NOMO-1 (cell line): Measurements from ENCODE around the gene PRR18.

Source experiments
- DNase-seq, 2 experiments: peaks; one replicate each; lab custom pipeline; 2025; ENCODE audit not compliant: unreplicated experiment in 2 of 2; lab: John Stamatoyannopoulos, UW

PRR18 gene

DNA sequence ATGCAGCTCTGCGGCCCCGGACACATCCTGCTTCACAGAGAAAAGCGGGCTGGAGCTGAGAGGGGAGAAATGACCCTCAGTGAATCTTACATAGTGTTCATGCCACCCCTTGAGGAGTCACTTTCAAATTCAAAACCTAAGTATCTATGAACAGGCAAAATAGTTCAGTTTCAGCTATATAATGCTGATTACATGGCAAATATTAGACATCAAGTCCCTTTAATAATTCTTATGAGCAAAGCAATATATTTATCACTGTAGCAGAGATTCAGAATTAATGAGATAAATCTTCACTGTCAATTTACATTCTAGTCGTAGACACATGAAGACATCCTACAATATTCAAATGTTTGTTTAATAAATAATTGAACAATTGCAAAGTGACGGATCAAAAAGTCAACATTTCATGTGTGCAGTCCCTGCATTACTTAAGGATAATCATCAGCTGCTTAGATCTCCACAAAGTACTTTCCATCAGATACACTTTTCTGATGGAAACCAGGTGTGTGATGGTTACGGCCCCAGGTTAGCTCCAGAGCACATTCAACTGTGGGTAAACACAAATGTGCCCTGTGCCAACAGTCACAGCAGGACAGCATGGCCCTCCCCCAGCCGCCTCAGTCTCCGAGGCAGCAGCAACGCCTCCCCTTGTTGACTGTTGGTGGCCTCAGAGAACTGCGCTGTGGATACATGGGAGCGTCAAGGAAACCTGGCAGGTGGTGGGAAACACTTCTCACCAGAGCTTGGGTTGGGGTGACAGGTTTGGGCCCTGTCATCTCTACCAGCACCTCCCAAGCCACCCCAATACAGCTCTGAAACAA is 787 bp upstream of the PRR18 start:
- no peak for DNase-seq

DNA sequence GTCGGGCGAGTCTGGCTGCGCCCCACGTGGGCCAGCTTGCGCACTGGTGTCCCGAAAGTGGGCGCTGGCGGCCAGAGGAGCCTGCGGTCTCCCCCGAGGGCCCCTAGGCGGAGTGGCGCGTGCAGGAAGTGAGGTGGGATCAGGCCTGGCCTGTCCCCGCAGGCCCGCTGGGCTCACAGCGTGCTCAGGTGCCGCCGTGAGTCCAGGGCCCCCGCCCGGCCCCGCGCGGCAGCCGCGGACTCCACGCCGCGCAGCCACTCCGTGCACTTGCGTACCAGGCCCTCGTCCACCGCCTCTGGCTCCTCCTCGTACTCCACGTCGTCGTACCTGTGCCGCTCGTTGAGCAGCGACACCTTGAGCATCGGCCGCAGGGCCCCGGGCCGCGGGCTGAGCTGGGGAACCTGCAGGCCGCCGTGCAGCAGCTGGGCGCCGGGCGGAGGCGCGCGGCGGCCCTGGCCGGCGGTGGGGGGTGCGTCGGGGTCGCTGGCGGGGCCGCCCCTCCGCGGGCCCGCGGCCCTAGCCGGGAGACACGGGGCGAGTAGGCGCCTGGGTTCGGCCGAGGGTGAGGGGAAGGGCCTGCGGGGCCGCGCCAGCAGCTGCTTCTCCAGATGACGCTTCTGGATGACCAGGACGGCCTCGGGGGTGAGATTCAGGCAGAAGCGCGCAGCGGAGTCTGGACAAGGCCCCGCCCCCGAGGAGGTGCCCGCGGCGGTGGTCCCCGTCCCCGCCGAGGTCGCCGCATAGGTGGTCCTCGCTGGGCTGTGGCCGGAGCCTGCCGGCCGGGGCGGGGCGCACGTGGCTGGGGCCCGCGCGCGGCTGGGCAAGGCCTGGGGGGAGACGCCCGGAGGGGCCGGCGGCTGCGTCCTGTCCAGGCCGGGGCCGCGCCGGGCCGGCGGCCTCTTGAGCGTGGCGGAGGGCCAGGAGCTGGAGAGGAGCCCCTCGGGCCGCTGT is 835 bp downstream of the PRR18 start:
- no peak for DNase-seq

DNA sequence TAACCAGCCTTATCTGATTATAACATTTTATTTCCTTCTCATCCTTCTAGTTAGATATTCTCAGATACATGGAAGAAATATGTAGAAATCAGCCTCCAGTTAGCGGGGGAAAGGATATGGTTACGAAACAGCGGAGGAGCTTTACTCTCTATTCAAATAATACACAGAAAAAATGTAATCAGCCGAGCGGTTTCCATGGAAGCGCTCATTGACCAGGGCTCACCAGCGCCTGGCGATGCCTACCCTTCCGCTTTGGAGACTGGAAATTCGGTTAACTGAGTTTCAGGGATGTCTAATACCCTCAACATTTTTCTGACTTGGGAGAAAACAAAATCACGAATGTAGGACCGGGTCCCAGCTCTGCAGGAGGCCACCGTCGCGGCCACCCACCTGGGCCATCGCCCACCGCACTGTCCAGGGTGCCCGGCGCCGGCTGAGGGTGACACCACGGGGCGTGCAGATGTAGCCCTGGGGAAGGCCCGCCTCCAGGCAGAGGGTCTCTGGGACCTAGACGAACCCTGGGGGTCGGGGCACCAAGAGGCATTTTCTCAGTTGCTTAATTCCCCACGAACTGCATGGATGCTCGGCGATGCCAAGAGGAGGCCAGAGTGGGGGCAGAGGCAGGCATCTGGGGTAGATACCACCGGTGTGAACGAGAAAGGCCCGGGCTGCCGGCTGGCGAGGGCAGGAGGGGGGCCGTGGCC is 1.7 kb downstream of the PRR18 start:
- no peak for DNase-seq

DNA sequence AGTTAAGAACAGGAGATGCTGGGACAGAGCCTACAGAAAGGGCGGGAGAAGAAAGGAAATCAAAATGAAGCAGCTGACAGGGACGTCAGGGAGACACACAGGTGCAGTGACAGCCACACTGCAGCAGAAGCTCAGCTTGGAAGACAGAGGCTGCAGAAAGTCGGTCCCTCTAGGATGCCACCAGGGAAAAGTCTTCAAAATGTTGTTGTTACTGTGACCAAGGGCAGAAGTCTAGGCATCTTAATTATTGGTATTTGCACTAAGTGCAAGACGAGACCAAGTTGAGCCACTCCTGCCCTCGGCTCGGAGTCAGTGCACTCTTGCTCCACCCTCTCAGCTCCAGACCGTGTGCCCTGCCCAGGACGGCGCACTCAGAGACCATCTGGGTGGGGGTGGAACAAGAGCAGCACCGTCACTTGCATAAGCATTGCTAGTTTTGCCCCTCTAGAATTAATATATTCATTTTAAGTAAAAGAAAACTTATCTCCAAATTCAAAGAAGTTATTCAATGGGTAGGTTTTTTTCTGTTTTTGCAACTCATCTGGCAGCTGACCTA is 2.6 kb downstream of the PRR18 start:
- DNase-seq, result no peak

DNA sequence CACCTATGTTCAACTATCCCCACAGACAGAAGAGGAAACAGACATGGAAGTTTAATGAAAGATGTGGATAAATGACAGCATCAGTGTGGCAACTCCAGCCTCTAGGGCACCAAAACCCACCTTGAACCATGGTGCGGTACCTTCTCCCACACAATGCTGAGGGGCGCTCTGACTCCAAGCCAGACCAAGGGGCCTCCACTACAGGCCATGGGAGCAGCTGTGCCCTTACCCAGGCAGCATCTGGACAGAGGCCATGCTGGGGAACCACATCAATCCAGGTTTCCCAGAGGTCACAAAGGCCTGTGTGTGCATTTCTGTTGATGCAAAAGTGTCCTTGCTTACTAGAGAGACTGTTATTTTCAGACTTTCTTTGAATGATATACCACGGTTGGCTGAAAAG is 4.1 kb downstream of the PRR18 start:
- no peak for DNase-seq

DNA sequence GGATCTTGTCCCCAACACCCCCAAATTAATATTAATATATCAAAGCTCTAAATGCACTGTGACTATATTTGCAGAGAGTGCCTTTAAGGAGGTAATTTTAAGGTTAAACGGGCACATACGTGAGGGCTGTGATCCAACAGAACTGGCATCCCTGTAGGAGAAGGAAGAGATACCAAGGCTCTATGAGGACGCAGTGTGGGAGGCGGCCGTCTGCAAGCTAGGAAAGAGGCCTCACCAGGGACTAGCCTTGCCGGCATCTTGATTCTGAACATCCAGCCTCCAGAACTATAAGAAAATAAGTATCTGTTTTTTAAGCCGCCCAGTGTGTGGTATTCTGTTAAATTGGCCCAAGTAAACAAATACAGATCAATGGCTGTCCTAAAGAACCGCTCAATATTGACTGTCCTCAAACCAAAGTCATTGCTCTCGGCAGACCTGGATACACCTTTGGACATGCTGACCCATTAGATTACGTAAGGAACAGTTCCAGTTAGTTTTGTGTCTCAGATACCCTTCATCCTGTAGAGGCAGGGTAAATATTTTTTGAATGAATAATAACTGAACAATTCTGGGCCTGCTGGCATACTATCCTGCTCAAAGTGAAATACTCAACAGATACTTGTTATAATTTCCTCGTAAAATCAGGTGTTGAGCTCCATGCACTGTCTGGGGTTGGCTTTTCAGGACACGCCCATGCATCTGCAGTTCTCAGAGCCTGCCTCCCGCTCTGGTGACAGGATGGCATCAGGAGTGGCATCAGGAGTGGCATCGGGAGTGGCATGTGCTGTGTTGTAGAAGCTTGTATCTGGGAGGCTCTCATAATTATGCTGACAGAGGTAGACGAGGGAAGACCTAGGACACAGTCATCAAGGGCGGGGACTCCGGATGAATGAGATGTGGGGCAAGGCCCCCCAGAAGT is 6.3 kb downstream of the PRR18 start:
- no peak for DNase-seq

DNA sequence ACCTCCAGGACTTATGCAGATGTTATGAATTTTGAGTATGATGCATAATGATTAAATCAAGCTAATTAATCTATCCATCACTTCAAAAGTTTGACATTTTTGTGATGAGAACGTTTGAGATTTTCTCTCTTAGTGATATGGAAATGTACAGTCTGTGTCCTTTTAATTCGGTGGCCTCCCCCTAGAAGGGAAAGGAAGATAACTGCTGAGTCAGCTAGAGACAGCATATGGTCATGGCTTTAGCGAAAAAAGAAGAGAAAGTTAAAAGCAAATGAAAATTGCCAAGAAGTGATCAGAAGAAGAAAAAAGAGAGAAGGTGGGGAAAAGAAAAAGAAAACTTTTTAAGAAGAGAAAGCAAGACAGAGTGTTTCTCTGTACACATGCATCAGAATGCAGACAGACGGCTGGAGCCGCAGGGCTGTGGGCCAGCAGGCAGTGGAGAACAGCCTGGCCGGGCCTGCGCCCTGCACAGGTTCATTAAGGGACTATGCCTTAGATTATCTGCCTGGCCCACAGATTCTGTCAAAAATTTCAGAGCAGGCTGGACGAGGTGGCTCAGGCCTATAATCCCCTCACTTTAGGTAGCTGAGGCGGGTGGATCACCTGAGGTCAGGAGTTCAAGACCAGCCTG is 7.7 kb downstream of the PRR18 start:
- DNase-seq, result no peak

DNA sequence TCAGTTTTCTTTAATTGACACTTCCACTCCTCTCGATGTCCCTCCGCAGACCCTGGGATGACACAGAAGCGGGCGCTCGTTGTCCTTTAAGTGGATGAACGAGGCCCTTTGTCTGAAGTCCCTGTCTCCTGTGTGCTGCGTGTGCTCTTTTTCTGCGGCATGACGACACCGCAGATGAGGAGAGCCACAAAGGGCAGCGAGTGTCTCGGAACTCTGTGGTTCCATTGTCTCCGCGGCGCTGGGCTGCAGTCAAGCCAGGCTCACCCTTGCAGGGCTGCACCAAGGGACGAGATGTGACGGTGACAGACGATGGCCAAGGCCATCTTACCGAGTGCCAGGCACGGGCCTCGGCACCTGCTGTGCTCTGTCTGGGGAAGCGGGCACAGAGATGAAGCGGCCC is 10.6 kb downstream of the PRR18 start:
- DNase-seq, result no peak

DNA sequence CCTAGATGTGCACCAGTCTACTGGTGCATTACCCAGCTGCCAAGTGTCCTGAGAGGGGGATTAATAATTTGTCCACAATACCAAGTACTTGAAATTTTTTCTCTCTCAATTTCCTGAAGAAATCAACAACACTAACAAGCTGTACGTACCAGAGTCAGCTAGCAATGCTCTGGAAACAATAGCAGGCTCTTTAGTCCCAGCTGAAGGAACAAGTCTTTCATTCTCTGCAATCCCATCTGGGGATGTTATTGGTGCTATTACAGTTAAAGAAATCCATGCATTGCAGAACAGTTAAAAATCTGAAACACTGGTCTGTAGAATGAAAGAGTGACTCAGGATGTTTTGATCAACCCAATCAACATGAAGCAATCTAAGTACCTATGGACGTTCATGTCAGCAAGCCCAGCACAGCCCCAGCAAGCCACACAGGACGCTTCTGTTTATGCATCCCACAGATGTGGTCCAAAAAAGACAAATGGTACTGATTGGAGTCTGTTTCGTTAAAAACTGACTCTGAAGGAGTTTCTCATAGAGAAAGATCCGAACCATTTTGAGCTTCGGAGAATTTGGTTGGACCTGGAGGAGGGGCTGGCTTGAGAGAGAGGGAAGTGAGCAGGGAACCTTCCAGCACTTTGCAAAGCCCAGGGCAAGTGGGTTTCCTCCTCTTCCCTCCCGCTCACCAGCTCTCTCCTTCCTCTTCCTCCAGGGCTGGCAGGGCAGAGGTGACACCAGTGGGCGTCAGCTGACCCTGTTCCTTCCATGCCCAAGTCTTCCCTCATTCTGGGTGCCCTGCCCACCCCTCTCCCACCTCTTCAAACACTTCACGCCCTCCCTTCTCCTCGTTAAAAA is 11.9 kb downstream of the PRR18 start:
- no peak for DNase-seq

DNA sequence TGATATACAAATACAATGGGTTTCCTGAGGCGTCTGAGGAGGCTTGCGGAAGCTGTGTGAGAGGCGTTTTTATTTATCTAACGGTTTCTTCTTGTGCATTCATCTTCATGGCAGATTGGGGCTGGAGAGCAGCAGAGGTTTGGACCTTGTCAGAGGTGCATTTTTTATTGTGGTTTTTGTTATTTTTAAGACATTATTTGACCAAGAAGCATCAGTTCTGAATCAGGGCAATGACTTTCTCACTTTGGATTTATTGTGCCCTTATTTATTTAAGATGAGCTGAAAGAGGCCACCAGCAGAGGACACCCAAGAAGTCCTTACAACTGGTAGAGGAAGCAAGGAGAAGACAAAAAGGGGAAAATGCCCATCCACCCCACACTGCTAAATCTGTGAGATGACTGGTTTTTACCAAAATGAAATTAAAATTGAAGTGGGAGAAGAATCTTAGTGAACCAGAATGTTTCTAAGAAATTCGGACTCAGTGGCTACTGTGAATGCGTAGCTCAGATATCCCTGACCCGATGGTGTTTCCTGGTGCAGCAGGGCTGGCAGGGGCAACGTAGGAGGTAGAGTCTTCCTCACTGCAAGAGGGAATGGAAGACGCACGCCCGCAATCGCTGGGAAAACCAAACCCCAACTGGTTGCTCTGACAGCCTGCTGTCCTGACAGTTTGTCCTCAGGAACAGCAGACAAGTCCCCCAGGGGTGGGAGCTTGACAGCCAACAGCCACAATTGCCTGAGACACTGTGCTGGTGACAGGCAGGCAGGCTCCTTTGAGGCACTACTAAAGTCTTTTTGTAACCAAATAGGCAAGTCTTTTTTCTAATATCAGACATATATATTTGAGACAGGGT is 14.2 kb downstream of the PRR18 start:
- DNase-seq, result no peak

DNA sequence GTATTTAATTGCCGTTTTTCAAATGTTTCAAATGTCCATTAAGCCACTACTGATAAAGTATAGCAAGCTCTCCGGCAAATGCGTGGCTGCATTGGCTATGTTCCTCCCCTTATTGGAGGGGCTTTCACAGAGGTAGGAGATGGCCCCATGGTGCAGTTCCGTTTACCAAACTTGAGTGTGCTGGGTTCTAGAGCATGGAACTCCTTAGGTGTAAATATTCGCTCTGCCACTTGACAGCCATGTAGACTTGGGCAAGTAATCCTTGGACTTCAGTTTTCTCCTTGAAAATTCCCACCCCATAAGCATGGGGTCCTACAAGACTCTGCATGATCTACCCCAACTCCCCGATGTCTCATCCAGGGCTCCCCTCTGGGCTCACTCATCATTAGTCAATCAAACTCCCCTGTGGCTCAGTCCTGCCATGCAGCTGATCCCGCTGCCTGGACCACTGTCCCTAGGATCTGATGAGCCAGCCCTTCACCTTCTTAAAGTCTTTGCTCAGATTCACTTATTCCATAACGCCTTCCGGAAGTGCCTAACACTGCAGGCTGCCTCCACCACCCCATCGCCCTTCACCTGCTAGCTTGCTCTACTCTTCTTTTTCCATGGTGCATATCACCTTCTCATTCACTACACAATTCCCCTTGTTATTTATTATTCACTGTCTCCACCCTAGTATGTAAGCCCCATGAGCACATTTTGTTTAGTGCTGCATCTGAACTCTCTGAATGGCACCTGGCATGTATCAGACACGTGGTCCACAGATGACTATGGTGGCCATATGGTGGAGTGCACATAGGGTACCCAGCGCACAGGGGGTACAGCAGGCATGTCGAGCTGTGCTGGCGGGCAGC is 18.8 kb downstream of the PRR18 start:
- no peak for DNase-seq

DNA sequence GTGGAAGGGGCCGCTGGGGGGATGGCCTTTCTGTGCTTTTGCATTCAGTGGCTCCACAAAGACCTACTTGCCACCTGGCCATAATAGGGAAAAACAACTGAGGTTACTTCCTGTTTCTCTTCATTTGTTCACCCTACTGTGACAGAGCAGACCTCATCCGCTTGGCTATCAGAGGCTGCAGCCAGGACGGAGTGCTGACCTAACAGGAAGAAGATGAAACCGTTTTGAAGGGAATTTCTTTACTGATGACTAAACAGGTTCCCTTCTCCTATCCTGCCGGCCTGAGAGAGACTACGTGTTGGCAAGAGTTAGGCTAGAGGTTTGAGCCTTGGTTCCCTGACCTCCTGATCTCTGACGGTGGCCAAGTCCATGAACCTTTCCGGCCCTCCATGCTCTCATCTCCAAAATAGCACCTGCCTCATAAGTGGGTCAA is 21.3 kb downstream of the PRR18 start:
- DNase-seq, result peak in 1 of 2 experiments; percentile 30

DNA sequence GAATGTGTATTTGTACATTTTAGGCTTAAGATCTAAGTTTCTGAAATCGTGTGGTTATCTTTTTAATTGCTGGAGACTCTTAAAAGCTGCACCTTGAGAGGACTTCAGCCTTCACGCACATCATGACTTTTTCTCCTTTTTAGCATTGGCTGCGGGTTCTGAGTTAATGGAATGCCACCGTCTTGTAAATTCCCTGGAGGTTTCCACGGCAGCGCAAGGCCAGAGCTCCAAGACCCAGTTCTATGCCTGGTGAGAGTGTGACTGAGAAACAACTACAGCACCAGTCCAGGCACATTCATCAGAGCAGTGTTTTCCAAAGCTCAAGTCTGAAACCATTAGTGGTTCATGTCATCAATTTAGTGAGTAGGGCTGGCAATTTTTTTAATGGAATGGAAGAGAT is 23.0 kb downstream of the PRR18 start:
- DNase-seq, result no peak

DNA sequence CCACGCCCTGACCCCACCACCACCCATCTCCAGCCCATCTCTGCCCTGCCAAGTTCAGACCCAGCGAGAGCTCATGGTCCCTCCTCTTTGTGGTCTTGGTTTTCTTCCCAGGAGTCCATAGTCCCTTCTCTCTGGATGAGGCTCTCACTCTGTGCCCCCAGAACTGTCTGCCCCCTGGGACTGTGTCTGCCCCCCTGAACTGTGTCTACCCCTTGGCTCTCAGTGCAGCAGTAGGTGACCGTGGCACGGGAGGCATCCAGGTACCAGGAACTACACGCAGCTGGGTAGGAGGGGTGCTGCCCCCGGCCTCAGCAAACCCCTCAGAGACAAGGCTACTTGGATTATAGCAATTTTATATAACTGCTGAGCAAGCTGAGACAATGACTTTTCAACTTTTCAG is 23.6 kb downstream of the PRR18 start:
- DNase-seq, result no peak

DNA sequence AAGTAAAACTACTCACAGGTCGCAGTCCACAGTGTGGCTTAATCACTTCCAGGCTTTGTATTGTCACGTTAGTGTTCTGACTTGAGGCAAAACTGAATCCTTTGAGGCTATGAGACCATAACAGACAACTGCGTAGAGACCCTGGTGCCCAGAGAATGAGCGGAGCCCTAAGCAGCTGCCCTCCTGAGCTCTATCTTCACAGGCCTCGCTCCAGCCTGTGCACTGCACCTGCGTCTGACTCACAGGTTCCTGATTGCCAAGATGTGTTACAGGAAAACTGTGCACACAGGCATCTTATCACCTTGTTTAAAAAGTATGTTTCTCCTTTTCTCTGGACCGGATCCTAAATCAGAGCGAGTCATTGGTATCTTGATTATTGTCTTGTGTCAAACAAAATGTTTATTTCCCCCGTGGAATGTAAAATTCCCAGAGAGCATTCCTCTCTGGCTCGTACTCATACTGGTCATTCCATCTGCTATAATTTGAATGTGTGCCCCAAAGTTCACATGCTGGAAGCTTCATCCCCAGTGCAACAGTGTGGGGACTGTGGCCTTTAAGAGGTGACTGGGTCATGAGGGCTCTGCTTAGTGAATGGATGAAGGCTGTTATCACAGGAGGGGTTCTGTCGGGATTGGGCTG is 25.7 kb downstream of the PRR18 start:
- no peak for DNase-seq

DNA sequence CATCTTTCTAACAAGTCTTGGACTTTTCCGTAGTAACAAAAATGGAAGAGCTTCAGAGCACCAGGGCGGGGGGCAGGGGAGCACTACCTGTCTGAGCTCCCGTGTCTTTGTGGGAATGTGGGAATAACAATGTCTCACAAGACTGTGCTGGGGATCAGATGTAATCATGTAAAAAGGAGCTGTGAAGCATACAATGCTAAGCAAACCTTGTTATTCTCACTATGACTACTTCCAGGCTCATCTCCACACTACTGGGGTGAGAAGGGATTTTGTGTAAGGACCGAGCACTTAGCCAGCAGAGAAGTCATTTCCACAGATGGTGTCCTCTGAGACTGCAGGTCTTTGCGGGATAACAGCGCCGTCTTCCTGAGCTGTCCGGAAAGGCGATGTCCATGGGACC is 27.1 kb downstream of the PRR18 start:
- no peak for DNase-seq
